ENCODE results near the gene ENDOD1.
"Not testable (repeated sequence)": the region's sequence is repeated elsewhere in the genome, so short reads cannot be mapped to it uniquely, and the experiment has no call there.

The ENDOD1 gene

GRCh38 chr11:95102733-95103132 is 13.1 kb downstream of the ENDOD1 start:
- no peak for DNase-seq

DNA sequence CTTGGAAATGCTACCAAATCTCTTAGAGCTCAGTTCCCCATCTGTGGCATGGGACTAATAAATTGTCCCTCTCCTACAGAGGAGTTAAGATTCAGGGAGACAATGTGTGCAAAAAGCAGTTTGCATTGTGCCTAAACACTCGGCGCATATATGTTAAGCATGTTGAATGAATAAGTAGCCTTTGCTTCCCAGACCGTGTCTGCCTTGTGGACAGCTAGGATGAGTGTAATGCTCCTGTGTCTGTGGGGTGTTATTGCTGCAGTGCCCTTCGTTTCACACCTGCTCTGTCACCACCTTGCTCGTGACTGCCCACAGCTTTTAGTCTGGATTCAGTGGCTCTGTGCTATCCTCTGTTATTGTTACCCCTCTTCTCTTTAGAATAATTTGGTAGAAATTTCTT is 14.1 kb downstream of the ENDOD1 start:
- no peak for DNase-seq

DNA sequence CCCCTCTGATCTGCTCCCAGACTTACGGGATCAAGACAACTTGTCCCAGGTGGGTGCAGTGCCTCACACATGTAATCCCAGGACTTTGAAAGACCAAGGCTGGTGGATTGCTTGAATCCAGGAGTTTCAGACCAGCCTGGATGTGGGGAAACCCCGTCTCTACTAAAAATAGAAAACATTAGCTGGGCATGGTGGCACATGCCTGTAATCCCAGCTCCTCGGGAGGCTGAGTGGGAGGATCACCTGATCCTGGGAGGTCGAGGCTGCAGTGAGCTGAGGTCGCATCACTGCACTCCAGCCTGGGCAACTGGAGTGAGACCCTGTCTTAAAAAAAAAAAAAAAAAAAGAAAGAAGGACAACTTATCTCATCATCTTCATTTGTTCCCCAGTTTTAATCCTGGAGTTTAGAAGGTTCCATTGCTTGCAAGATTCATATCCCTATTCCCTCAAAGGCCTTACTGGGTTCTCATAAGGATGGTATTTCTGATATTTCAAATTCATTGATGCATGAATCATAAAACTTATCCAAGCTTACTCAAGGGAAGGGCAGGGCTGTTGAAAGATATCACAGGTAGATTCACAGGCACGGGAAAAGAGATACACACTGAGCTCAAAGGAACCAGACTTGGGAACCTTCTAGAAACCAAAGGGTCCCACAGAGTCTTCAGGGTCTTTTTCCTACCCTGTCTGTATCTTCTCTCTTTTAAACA is 14.6 kb downstream of the ENDOD1 start:
- DNase-seq: no peak

DNA sequence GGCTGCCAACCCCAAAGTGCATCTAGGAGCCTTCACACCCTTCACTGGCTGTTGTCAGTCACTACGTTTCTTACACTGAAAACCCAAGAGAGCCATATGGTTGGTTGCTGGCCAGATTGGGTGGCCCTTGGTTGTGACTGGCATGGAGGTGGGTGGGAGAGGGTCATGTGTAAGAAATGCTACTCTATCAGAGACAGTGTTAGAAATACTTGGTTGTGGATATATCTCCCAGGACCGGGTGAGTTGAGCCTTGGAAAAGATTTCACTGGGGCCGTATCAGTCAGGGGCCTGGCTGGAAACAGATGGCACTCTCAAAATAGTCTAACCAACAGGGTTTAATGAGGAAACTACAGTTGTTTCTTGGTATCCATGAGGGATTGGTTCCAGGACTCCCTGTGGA is 15.2 kb downstream of the ENDOD1 start:
- DNase-seq: no peak

DNA sequence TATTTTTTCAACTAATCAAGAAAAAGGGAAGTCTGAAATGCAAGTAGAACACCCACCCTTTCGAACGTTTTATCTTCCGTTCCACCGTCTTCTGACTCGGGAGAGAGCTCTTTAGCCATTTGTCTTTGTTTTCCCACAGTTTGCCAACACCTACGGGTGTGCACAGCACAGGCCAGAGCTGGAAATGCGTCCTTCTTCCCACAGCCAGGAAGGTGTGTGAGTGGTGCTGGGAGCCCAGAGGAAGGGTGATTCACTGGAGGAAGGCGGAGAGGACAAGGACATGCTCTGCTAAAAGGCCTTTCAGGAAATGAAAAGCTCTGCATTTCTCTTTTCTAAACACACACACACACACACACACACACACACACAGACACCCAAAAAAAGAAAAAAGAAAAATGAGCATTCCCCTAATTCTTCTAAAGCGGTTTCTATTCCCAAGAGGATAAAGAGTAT is 18.5 kb downstream of the ENDOD1 start:
- peak in 16 of 56 donors; percentile 8 to 40 (median 22) for DNase-seq

DNA sequence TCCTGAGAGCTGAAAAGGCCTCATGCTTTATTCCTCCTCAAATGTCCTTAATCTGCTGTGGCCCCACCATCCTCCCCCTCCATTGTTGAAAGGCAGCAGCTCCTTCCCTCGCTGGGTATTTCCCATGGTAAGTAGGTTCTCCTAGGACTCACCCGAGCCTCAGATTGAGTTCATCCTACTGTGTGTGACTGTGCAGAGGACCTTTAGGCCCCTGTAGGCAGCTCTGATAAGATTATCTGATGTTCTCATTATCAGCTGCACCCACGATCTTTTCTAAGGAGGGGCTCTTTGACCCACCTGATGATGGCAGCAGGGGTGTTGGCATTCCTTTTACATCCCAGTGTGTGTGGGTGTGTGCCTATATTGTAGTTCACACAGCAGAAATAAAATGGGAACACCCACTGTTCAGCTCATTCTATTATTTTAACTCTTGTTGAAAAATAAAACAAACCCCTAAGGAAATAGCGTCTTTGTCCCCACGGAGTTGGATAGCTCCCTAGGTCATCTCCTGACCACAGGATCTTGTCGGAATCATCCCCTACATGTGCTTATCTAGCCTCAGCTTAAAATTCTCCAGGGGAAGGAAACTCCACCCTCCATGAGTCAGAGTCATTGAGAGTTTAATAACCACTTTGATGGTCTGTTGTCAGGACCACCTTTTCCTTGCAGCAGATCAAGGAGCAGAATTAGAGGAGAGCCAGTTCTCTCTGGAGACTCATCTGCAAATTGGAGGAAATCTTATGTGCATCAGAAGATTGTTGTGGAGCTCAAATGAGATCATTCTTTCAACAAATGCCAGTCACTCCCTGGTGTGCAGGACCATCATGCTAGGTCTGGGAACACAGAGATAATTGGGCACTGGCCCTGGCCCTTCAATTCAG is 19.3 kb downstream of the ENDOD1 start:
- DNase-seq: peak in 1 of 56 donors; percentile 40

DNA sequence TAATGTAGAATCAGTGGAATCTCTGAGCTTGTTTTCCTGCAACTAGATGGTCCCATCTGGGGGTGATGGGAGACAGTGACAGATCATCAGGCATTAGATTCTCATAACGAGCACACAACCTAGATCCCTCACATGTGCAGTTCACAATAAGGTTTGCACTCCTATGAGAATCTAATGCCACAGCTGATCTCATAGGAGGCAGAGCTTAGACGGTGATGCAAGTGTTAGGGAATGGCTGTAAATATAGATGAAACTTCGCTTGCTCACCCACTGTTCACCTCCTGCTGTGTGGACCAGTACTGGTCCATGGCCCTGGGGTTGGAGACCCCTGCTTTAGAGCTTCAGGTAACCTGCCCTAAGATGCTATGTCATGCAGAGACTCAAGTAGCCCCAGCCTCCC is 21.8 kb downstream of the ENDOD1 start:
- DNase-seq: not testable (repeated sequence)

DNA sequence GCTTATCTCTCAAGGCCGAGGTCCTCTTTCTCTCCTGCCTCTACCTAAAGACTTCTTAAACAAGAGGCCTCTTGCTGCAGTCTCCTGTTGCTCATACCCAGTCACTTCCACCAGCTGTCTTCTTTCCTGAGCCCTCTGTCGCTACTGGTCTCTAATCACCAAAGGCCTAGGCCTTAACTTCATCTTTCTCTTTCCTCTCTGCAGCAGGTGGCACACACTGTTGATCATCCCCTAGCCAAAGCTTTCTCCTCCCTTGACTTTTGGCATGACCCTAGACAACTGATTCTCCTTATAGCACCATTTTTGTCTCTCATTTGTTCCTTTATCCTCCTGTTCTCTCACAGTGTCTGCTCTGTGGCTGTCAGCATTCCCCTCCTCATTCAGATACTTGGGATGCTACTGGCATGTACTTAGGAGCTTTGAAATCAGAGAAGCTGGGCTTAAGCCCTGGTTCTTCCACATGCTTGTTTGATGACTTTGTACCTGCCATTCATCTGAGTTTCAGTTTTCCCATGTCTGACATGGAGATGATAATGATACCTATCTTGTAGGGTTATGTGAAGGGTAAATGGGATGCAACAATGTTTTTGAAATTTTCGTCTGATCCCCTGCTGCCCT is 22.4 kb downstream of the ENDOD1 start:
- DNase-seq: no peak

DNA sequence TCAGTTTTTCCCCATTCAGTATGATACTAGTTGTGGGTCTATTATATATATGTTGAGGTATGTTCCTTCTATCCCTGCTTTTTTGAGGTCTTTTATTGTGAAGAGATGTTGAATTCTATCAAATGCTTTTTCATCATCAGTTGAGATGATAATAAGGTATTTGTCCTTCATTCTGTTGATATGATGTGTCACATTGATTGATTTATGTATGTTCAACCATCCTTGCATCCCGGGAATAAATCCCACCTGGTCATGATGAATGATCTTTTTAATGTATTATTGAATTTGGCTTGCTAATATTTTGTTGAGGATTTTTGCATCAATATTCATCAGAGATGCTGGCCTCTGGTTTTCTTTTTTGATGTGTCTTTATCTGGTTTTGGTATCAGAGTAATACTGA is 26.0 kb downstream of the ENDOD1 start:
- no peak for DNase-seq

- no peak for DNase-seq
These were observed 29.9 kb downstream of the ENDOD1 start for GRCh38 chr11:95119361-95120060.

GRCh38 chr11:95121698-95122097 is 32.1 kb downstream of the ENDOD1 start:
- DNase-seq: no peak

- no peak for DNase-seq
These were observed 33.9 kb downstream of the ENDOD1 start for GRCh38 chr11:95123556-95123955.

- no peak for DNase-seq
These were observed 39.0 kb downstream of the ENDOD1 start for GRCh38 chr11:95128602-95129001.

GRCh38 chr11:95132956-95133355 is 43.3 kb downstream of the ENDOD1 start:
- DNase-seq: peak in 1 of 56 donors; percentile 43

GRCh38 chr11:95134491-95134890 is 44.8 kb downstream of the ENDOD1 start:
- peak in 16 of 56 donors; percentile 9 to 52 (median 29) for DNase-seq

DNA sequence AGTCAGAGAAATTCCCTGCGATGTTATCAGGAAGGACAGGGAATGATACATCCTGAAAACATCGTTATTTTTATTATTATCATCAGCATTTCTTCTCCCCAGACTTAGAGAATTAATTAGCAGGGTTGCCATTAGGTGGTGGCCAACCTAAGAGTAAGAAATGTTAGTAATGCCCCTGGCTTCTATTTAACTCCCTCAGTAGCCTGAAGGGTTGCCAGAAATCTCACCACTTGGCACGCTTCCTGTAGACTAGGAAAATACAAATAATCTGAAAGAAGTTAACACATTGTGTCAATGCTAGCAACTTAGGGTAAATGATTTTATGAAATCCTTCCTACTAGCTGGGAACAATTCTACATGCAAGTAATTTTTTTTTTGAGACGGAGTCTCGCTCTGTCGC is 45.5 kb downstream of the ENDOD1 start:
- DNase-seq: peak in 1 of 56 donors; percentile 16

GRCh38 chr11:95135880-95136279 is 46.2 kb downstream of the ENDOD1 start:
- no peak for DNase-seq

DNA sequence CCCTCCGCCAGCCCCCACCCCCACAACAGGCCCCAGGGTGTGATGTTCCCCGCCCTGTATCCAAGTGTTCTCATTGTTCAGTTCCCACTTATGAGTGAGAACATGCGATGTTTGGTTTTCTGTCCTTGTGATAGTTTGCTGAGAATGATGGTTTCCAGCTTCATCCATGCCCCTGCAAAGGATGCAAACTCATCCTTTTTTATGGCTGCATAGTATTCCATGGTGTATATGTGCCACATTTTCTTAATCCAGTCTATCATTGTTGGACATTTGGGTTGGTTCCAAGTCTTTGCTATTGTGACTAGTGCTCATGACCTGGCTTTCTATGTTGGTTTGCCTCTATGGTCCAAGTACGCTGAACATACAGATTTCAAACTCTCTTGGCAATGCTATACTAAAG is 47.1 kb downstream of the ENDOD1 start:
- not testable (repeated sequence) for DNase-seq

DNA sequence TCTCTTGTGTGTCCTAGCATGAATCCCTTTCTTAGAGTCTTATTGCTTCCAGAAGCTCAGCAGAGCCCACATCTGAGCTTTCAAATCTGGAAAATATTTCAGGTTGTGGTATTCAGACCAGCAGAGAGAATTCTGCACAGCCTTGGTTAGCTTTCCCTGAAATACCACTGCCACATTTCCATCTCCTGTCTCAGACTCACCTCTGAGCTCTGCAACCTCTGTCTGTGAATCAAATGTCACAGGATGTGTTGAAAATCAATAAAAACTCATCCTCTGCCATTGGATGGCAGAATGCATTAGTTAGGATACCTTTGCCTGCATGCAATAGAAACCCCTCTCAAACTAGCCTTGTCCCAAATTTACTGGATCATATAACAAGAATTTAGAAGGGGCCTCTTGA is 47.7 kb downstream of the ENDOD1 start:
- no peak for DNase-seq

DNA sequence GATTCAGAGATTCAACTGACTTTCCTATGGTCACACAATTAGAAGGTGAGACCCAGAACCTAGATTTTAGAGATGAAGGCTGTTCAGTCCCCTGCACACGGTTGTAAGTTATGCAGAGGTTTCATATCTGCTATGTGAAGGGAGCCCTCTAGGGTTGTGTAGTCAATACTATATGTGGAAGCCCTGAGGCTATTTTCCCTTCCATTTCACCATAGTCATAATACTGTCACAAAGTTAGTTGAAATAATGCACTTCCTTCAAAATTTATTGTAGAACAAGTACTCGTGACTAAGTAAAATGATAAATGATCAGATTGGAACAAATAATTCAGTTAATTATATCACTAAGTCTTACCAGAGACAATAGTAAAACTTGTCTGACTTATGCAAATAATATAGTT is 48.8 kb downstream of the ENDOD1 start:
- DNase-seq: no peak

DNA sequence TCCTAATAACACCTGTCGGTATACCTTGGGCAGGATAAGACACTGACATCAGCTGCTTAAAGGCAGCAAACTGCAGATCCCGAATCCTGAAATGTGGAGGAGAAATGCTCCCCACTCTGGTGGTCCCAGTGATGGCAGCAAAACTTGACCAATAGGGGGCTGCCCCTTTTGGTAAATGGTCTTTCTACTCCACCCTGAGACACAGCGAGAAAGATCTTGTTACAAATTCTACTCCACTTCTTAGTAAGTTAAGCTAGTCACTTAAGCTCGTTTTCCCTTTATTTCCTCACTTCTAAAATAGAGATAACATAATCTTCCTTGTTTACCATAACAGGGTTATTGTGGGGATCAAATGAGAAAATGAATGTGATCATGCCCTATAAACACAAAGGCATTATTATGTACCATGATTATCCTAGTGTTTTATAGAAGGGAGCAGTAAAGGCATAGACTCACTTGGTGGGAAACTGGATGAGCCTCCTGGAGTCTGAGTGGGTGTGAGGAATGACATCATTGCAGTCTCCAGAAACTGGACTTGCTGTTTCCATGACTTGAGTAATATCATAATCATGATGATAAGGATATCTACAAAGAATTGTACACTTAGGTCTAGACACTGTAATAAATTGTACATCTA is 50.9 kb downstream of the ENDOD1 start:
- DNase-seq: no peak
